GM19468 (cell line): ENCODE data around the gene CYP1A2.
"Not testable (repeated sequence)": the region's sequence is repeated elsewhere in the genome, so short reads cannot be mapped to it uniquely, and the experiment has no call there.

ENCODE experiments used
- ATAC-seq: cut with Tn5 transposase; IDR thresholded peaks from one replicate; pipeline ENCODE4 v1.9.1; 2021; ENCODE audit warnings: mild to moderate bottlenecking, moderate library complexity, moderate number of reproducible peaks; ENCODE audit not compliant: unreplicated experiment; ENCODE audit errors: extremely low read depth

CYP1A2 gene, protein sequence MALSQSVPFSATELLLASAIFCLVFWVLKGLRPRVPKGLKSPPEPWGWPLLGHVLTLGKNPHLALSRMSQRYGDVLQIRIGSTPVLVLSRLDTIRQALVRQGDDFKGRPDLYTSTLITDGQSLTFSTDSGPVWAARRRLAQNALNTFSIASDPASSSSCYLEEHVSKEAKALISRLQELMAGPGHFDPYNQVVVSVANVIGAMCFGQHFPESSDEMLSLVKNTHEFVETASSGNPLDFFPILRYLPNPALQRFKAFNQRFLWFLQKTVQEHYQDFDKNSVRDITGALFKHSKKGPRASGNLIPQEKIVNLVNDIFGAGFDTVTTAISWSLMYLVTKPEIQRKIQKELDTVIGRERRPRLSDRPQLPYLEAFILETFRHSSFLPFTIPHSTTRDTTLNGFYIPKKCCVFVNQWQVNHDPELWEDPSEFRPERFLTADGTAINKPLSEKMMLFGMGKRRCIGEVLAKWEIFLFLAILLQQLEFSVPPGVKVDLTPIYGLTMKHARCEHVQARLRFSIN

DNA sequence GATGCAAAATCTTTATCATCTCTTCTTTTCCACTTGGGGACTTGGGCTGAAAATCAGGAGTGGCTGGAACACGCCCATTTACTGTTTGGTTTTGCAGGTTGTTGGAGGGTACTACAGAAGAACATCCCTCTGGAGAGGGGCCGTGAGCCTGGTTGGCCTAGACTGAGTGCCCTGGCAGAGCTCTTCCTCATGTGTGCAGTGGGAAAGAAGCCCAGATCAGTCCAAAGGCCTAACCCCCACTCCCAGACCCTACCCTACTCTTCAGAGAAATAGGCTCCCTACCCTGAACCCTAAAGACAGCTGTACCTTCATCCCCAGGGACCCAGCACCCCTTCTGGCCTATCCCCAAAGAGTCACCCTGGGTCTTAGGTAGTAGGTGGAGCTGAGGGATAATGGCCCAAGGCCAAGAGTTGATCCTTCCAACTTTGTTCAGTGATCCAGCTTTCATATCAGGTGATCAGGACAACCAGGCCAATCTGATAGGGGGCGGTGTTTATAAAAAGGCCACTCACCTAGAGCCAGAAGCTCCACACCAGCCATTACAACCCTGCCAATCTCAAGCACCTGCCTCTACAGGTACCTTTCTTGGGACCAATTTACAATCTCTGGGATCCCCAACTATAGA is at the start of gene CYP1A2:
Gene CYP1A2, plus strand, starts transcription at position 524 of the 625 bp plus-strand sequence. CDS start 894 bp downstream, outside the sequence.
- ATAC-seq: no peak

DNA sequence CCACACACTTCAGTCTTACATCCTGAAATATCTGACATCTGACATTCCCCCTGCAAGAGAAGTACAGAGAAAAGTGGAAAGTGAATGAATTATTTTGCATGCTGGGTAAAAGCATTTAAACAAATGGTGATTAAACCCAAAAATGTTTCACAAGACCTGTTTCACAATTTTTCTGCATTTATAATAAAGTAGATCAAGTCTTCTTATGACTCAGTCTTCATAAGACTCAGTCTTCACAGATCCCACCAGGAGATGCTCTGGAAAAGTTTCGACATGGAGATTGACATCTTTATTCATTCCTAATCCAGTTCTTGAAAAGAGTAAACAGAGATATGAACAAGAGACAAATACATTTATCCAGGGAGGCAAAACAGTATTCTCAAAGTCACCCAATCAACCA is 39.6 kb upstream of the CYP1A2 start:
- ATAC-seq: no peak

DNA sequence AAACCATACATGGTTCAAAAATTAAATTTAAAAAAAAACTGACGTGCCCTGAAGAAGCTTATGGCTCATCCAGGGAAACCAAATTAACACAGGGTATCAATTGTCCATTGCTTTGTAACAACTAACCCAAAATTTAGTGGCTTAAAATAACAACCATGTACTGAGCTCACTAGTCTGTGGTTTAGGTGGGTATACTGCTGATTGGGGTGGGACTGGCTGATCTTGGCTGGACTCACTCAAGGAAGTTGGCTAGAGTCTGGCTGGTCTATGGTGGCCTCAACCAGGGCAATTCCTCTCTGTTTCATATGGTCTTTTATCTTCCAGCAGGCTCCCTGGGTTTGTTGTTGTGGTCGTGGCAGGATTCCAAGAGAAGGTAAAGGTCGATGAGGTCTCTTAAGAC is 38.8 kb upstream of the CYP1A2 start:
- no peak for ATAC-seq

DNA sequence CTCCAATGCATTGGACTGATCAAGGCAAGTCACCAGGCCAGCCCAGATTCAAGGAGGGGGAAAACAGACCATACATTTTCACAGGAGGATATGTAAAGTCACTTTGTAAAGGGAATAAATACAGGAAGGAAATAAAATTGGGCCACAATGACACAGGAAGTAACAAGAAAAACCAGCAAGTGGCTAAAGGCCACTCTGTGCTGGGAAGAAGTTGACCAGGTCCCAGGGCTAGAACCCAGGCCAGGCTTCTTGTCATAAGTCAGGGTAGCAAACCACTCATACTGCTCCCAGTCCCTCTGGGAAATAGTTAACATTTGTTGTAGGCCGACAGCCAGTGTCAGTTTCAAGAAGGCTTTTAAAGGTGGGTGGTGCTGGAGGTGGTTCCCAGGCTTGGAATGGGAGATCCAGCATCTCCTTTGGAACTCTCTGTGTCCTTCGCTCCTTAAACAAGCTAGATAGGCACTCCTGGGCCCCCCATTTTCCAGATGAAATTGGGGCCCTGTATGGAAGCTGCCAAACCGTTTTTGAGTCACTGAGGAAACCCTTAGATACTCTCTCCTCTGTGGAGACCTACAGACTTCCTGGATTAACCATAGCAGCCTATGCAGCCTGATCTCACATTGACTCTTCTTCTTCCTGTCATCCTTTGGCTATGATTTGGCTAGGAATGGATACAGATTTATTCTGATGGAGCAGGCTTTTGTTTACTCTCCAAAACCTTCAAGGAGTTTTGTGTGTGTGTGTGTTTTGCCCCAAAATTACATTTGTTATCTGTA is 38.1 kb upstream of the CYP1A2 start:
- no peak for ATAC-seq

DNA sequence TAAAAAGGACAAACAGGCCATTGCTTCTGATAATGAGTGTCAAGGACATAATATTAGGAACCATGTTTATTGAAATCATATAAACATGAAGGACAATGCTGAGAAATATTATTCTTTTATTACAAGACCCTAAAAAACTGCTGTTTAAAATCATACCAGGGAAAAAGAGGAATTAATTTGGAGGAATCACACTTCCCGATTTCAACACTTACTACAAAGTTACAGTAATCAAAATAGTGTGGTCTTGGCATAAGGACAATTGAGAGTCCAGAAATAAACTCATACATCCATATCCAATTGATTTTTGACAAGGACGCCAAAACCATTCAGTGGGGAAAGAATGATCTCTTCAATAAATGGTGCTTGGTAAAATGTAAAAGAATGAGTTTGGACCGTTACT is 36.3 kb upstream of the CYP1A2 start:
- no peak for ATAC-seq

GRCh38 chr15:74716651-74717050 is 32.0 kb upstream of the CYP1A2 start:
- no peak for ATAC-seq

- ATAC-seq: no peak
Measured at GRCh38 chr15:74722591-74722990, 26.1 kb upstream of the CYP1A2 start.

DNA sequence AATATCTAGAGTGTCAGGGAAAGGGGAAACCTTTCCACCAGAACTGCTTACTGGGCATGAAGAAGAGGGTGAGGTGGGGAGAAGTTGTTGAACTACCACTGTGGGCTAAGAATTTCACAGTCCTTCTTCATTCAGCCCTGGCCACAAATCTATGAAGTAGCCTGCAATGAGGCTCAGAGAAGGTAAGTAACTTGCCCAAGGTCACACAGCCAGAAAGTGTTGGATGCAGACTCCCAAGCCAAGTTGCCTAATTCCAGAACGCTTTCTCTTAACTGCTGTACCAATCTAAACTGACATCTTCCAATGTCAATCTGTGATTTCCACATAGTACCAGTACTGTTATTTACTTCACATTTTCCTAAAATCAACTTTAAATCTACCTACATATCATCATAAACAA is 25.5 kb upstream of the CYP1A2 start:
- ATAC-seq: no peak

DNA sequence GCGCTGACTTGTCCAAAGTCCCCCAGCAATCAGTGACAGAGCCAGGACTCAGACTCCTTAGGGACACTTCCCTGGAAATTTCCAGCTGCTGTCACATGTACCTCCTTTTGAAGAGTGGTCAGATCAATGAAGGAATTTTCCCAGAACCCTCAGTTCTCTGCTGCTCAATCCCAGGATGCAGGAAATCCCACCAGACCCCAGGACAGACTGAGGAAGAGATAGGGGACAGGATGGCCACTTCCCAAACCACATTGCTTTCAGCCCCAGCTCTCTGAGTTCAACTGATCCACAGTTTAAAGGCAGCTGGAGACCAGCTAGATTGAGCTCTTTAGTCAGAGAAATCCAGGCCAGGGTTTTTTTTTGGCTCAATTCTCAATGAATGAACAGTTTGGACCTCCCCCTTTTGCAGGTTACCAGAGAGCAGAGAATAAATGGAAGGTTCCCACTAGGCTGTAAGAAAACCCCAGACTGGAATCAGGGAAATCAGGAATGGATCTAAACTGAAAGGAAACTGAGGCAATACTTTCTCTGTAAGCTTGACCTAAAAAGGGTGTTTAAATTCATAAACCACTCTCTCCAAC is 24.8 kb upstream of the CYP1A2 start:
- no peak for ATAC-seq

DNA sequence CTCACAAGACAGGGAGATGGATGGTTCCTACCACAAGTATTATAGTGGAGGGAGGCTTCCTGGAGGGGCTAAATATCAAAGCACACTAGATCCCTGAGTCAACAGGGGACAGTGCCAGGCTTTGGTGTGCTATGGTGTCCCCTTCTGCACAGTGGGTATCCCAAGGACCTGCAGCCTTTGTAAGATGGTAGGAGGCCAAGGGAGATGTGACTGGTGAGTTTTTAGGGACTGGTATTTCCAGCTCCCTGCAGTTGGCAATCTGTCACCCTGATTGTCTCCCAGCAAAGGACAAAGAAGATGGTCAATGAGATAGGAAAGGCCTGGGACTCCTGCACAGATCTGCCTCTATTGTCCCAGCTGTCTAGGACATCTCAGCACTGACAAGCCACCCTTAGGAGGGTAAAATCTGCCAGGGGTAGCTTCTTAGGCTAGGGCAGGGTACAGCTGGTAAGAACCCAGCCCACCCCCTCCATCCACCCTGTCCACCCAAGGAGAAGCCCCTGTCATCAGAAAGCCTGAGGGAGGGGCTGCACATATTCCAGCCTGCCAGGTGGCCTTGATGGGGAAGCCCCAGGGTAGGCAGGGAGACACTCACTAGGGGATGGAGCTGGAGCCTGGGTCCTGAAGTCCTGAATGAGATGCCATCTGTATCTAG is 23.9 kb upstream of the CYP1A2 start:
- ATAC-seq: no peak

GRCh38 chr15:74725225-74725774 is 23.3 kb upstream of the CYP1A2 start, which contains the start of gene CYP1A1:
Gene CYP1A1, minus strand, starts transcription at chr15:74725528. Its CDS starts 2,431 bp downstream, at chr15:74723097.
- ATAC-seq: no peak

DNA sequence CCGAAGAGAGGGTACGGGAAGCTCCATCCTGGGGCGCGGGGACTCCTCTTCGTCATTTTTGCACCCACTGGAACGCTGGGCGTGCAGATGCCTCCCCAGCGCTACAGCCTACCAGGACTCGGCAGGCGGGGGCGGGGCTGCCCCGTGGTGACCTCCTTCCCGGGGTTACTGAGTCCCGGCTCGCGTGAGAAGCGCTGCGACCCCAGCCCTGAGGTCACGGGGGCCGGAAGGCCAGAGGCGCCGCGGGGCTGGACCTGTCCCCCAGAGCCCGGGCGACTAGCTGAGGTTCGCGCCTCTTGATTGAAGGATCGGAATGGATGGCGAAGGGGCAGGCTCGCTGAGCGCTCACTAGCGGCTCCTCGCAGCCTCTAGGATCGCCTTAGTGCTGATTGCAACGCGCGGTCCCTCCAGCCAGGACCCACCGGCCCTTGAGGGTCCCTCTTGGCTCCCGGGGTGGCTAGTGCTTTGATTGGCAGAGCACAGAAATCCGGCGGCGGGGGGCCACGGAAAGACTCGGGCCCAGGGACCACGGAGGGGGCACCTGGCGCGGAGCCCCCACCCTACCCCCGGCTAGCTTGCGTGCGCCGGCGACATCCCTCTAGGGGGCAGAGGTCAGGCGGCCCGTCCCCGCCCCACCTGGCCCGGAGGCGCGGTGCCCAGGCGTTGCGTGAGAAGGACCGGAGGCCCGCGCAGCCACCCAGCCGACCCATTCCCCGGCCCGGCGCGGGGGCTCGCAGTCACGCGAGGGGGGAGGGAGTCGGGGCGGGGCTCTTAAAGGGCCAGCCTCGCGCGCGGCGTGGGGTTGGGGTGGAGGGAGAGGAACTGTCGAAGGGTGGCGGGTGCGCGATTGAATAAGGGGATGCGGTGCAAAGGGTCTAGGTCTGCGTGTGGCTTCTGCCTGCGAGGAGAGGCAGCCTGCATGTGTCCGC is 22.5 kb upstream of the CYP1A2 start:
- ATAC-seq: no peak

- ATAC-seq: no peak
Measured at GRCh38 chr15:74726774-74727164, 21.9 kb upstream of the CYP1A2 start.

- no peak for ATAC-seq
Measured at GRCh38 chr15:74727727-74728126, 20.9 kb upstream of the CYP1A2 start.

GRCh38 chr15:74728699-74729098 is 19.9 kb upstream of the CYP1A2 start:
- not testable (repeated sequence) for ATAC-seq

GRCh38 chr15:74729372-74729771 is 19.3 kb upstream of the CYP1A2 start:
- not testable (repeated sequence) for ATAC-seq

- ATAC-seq: no peak
Measured at GRCh38 chr15:74730619-74731316, 17.9 kb upstream of the CYP1A2 start.

GRCh38 chr15:74732846-74733245 is 15.8 kb upstream of the CYP1A2 start:
- no peak for ATAC-seq
